GM12891 (cell line): Measurements from ENCODE around the gene KRT77.

Experiments
- DNase-seq: peaks from one replicate; pipeline ENCODE4 v3.0.0; 2011; ENCODE audit warnings: low spot score; ENCODE audit not compliant: insufficient read length
- FAIRE-seq: peaks from 2 replicates; lab custom pipeline; 2011; peaks lifted over from hg19 to GRCh38; lab: Jason Lieb, UNC
- PAX5 ChIP-seq: IDR thresholded peaks from 2 replicates; pipeline ENCODE4 v1.6.1; 2011; ENCODE audit warnings: low read length, moderate library complexity, mild to moderate bottlenecking; ENCODE audit not compliant: insufficient read depth, severe bottlenecking
- POLR2A ChIP-seq: IDR thresholded peaks from 2 replicates; pipeline ENCODE4 v1.6.1; 2011; ENCODE audit warnings: low read depth, low read length, control low read depth
- POLR2AphosphoS5 ChIP-seq: IDR thresholded peaks from 2 replicates; pipeline ENCODE4 v1.6.1; 2011; ENCODE audit warnings: low read depth, low read length, control low read depth
- POU2F2 ChIP-seq: IDR thresholded peaks from 2 replicates; pipeline ENCODE4 v1.6.1; 2011; ENCODE audit warnings: low read depth, mild to moderate bottlenecking, control low read depth, low read length, moderate library complexity
- SPI1 ChIP-seq: IDR thresholded peaks from 2 replicates; pipeline ENCODE4 v1.6.1; 2011; ENCODE audit warnings: low read depth, low read length, control low read depth
- TAF1 ChIP-seq: IDR thresholded peaks from 2 replicates; pipeline ENCODE4 v1.6.1; 2011; ENCODE audit warnings: low read depth, low read length, control low read depth

Gene KRT77

GRCh38 chr12:52698651-52699340 is 4.5 kb downstream of the KRT77 start:
- no peak for TF ChIP-seq TAF1
- TF ChIP-seq POU2F2, result no peak
- TF ChIP-seq POLR2AphosphoS5, result no peak
- no peak for TF ChIP-seq PAX5
- TF ChIP-seq SPI1, result no peak
- no peak for TF ChIP-seq POLR2A
- no peak for FAIRE-seq
- DNase-seq, result no peak

GRCh38 chr12:52697058-52697582 is 6.2 kb downstream of the KRT77 start:
- DNase-seq (no peak), FAIRE-seq (no peak)
- TF ChIP-seq POLR2AphosphoS5, result no peak
- no peak for TF ChIP-seq TAF1
- TF ChIP-seq POU2F2, result no peak

GRCh38 chr12:52696588-52696987 is 6.7 kb downstream of the KRT77 start:
- DNase-seq, result no peak
- no peak for TF ChIP-seq POLR2AphosphoS5
- no peak for TF ChIP-seq POU2F2

GRCh38 chr12:52695039-52695438 is 8.3 kb downstream of the KRT77 start:
- TF ChIP-seq POLR2A (no peak), POU2F2 (no peak), SPI1 (no peak), TAF1 (no peak), POLR2AphosphoS5 (no peak), PAX5 (no peak)
- DNase-seq, result no peak
- FAIRE-seq, result no peak

More at GRCh38 chr12:52696588-52696987, 6.7 kb downstream of the KRT77 start:
- FAIRE-seq, result no peak

GRCh38 chr12:52694151-52694550 is 9.2 kb downstream of the KRT77 start:
- TF ChIP-seq POU2F2 (no peak), POLR2AphosphoS5 (no peak), POLR2A (no peak)
- FAIRE-seq (no peak), DNase-seq (no peak)

GRCh38 chr12:52693261-52693660 is 10.1 kb downstream of the KRT77 start:
- DNase-seq (no peak), FAIRE-seq (no peak)
- no peak for TF ChIP-seq TAF1
- no peak for TF ChIP-seq POLR2AphosphoS5
- no peak for TF ChIP-seq POLR2A
- no peak for TF ChIP-seq PAX5
- TF ChIP-seq SPI1, result no peak
- no peak for TF ChIP-seq POU2F2

GRCh38 chr12:52692254-52692653 is 11.1 kb downstream of the KRT77 start:
- no peak for FAIRE-seq
- TF ChIP-seq POLR2AphosphoS5 (no peak), POLR2A (no peak), TAF1 (no peak)
- no peak for DNase-seq

GRCh38 chr12:52691841-52692150 is 11.5 kb downstream of the KRT77 start:
- no peak for TF ChIP-seq POU2F2
- TF ChIP-seq PAX5, result no peak
- TF ChIP-seq TAF1, result no peak
- TF ChIP-seq POLR2A, result no peak
- TF ChIP-seq SPI1, result no peak
- TF ChIP-seq POLR2AphosphoS5, result no peak
- DNase-seq, result no peak
- no peak for FAIRE-seq

- no peak for DNase-seq
- TF ChIP-seq PAX5 (no peak), TAF1 (no peak), POLR2A (no peak), SPI1 (no peak), POU2F2 (no peak), POLR2AphosphoS5 (no peak)
Measured at GRCh38 chr12:52691076-52691840, 12.1 kb downstream of the KRT77 start.

GRCh38 chr12:52690351-52691075 is 12.8 kb downstream of the KRT77 start:
- DNase-seq (no peak), FAIRE-seq (no peak)
- TF ChIP-seq POLR2AphosphoS5 (no peak), SPI1 (no peak), TAF1 (no peak), POLR2A (no peak), POU2F2 (no peak), PAX5 (no peak)

More at GRCh38 chr12:52691076-52691840, 12.1 kb downstream of the KRT77 start:
- FAIRE-seq, result no peak
